Measurements from ENCODE around the gene PEX13.

GRCh38 chr2:60987041-60987440 lies 30.5 kb upstream of the PEX13 start:
- TF ChIP-seq YY1 (IDR thresholded peaks at IDR 0.05; ENCODE audit: insufficient read depth, insufficient read length): no peak
- TF ChIP-seq SUZ12 (IDR thresholded peaks at IDR 0.05; ENCODE audit: extremely low read depth, insufficient read depth, insufficient read length): no peak

All from NT2/D1 (cell line).